K562 (cell line): ENCODE results near the gene UAP1. TPM values are rescaled to one million over a fixed set of nuclear protein-coding genes. Genes with fewer than 3 reads are reported as not detected.

Source experiments
- ARID1B ChIP-seq: fragments of 450-650 bp; IDR thresholded peaks from 2 replicates; pipeline ENCODE4 v1.6.1; 2016; ENCODE audit warnings: antibody characterized with exemption, mild to moderate bottlenecking, inconsistent platforms
- ARID2 ChIP-seq: fragments of 450-650 bp; IDR thresholded peaks from 2 replicates; pipeline ENCODE4 v1.6.1; 2017; ENCODE audit warnings: antibody characterized with exemption, mild to moderate bottlenecking
- CBFA2T2 ChIP-seq: fragments of 450-650 bp; conservative IDR thresholded peaks from 2 replicates; pipeline ENCODE4 v1.6.1; 2017; ENCODE audit warnings: mild to moderate bottlenecking
- COPS2 ChIP-seq: fragments of 450-650 bp; conservative IDR thresholded peaks from 2 replicates; pipeline ENCODE4 v1.6.1; 2016; ENCODE audit warnings: mild to moderate bottlenecking, moderate library complexity
- CREB3L1 ChIP-seq: fragments of 450-650 bp; IDR thresholded peaks from 2 replicates; pipeline ENCODE4 v1.6.1; 2014; ENCODE audit warnings: low read depth, mild to moderate bottlenecking, moderate library complexity, borderline replicate concordance
- DPF2 ChIP-seq: fragments of 450-650 bp; IDR thresholded peaks from 2 replicates; pipeline ENCODE4 v1.6.1; 2016
- HNRNPL ChIP-seq: fragments of 200-400 bp; formaldehyde crosslinking; IDR thresholded peaks from 2 replicates; pipeline ENCODE4 v1.6.1; 2017; ENCODE audit warnings: low read depth, mild to moderate bottlenecking, low read length
- KLF10 ChIP-seq: fragments of 250-450 bp; sonication (Bioruptor Pico); IDR thresholded peaks from 2 replicates; pipeline ENCODE4 v1.6.1; 2021; ENCODE audit warnings: matching md5 sums
- NEUROD1 ChIP-seq: fragments of 150-350 bp; IDR thresholded peaks from 2 replicates; pipeline ENCODE4 v1.6.1; 2014; ENCODE audit warnings: borderline replicate concordance, low read length, low read depth; ENCODE audit not compliant: partially characterized antibody
- PCBP2 ChIP-seq: fragments of 200-400 bp; formaldehyde crosslinking; IDR thresholded peaks from 2 replicates; pipeline ENCODE4 v1.6.1; 2018; ENCODE audit warnings: low read length, low read depth, mild to moderate bottlenecking, moderate library complexity; ENCODE audit not compliant: poor library complexity, severe bottlenecking
- PRPF4 ChIP-seq: fragments of 200-400 bp; formaldehyde crosslinking; IDR thresholded peaks from one replicate; pipeline ENCODE4 v1.6.1; 2017; ENCODE audit warnings: low read length, low read depth, mild to moderate bottlenecking; ENCODE audit not compliant: insufficient read depth, poor library complexity, severe bottlenecking
- RCOR1 ChIP-seq, 2 experiments: IDR thresholded peaks; 2 replicates each; pipeline ENCODE4 v1.6.1; 2012; ENCODE audit warnings: low read depth in 2 of 2, low read length in 2 of 2, borderline replicate concordance in 1 of 2, improper control_type of control experiment in 1 of 2
- SETDB1 ChIP-seq: IDR thresholded peaks from one replicate; pipeline ENCODE4 v1.6.1; 2012; ENCODE audit warnings: low read length, control low read depth, inconsistent platforms
- SMARCA4 ChIP-seq: fragments of 450-650 bp; IDR thresholded peaks from 2 replicates; pipeline ENCODE4 v1.6.1; 2016
- TBP ChIP-seq: optimal IDR thresholded peaks from 2 replicates; pipeline ENCODE3; 2011; ENCODE audit warnings: low read depth, low read length, improper control_type of control experiment
- TCF3 ChIP-seq: sonication (generic); formaldehyde crosslinking; IDR thresholded peaks from 2 replicates; pipeline ENCODE4 v1.4.0; 2020; ENCODE audit warnings: mild to moderate bottlenecking, missing genetic modification reagents
- TFE3 ChIP-seq: fragments of 450-650 bp; formaldehyde crosslinking; IDR thresholded peaks from 2 replicates; pipeline ENCODE4 v1.4.0; 2020; ENCODE audit warnings: mild to moderate bottlenecking, mixed read lengths
- TRIM24 ChIP-seq, 2 experiments: fragments of 450-650 bp; IDR thresholded peaks; 2 replicates each; pipeline ENCODE4 v1.6.1; 2016
- ZBTB33 ChIP-seq: sonication (generic); formaldehyde crosslinking; IDR thresholded peaks from 2 replicates; pipeline ENCODE4 v1.8.1; 2023; ENCODE audit warnings: mild to moderate bottlenecking, missing genetic modification reagents
- ZNF277 ChIP-seq: fragments of 250-450 bp; sonication (Bioruptor Pico); IDR thresholded peaks from 2 replicates; pipeline ENCODE4 v1.8.0; 2022; ENCODE audit warnings: inconsistent platforms, mild to moderate bottlenecking, moderate library complexity, borderline replicate concordance
- ZNF561 ChIP-seq: fragments of 450-650 bp; formaldehyde crosslinking; conservative IDR thresholded peaks from 2 replicates; pipeline ENCODE4 v1.4.0; 2020; ENCODE audit warnings: mild to moderate bottlenecking, moderate library complexity
- ZNF740 ChIP-seq, 3 experiments: fragments of 200-800 bp in 1 of 3; sonication (Bioruptor generic) in 1 of 3; sonication (generic) in 1 of 3; formaldehyde crosslinking in 1 of 3; IDR thresholded peaks; 2 replicates each; pipeline versions ENCODE4 v1.6.1 to v1.8.0; 2016 to 2022; ENCODE audit warnings: mild to moderate bottlenecking in 2 of 3, missing compliant biosample characterization in 2 of 3, missing genetic modification characterization in 2 of 3, missing genetic modification reagents in 1 of 3
- polyA plus RNA-seq, 8 experiments: library from polyadenylated mRNA; depleted of rRNA in 4 of 8; stranded (reverse) in 5 of 8; unstranded in 3 of 8; fragments of >200 nt; fragmentation: Nextera tagmentation in 2 of 8; fragmentation: Illumina TruSeq in 1 of 8; extraction: Ambion mirVana in 2 of 8; extraction: Trizol in 1 of 8; gene quantifications; 2 replicates each; pipeline versions ENCODE4 v1.2.1 to v1.2.3, GENCODE V29; 2011 to 2014; ENCODE audit warnings: inconsistent platforms in 1 of 8, missing spikeins in 1 of 8
- total RNA-seq, 7 experiments: library from RNA; depleted of rRNA in 6 of 7; stranded (reverse); fragments of >200 nt in 6 of 7; fragmentation: Illumina TruSeq in 2 of 7; extraction: Trizol in 2 of 7; gene quantifications; 2 replicates each; pipeline versions ENCODE4 v1.2.1 to v1.2.3, GENCODE V29; 2011 to 2021; ENCODE audit warnings: low replicate concordance in 1 of 7

Gene UAP1
- total and polyA plus RNA-seq, 9 of the 15 experiments (the other 6 are each of a cell fraction or from before 2014, with no cell fraction given): 182 to 317 (median 213) TPM

GRCh38 chr1:162564762-162565218, 3.3 kb downstream of the UAP1 start (continued):
- TF ChIP-seq DPF2: peak; percentile 72; the same call in 1 of the 2 replicates
- TF ChIP-seq RCOR1 (IDR thresholded peaks at IDR 0.05; ENCODE audit: borderline replicate concordance in 1 of 2, low read depth in 2 of 2, low read length in 2 of 2): no peak
- TF ChIP-seq PRPF4: no peak
- TF ChIP-seq NEUROD1: no peak
- TF ChIP-seq COPS2: no peak
- no peak for TF ChIP-seq PCBP2
- TF ChIP-seq ARID2: no peak
- 0 out of 4 replicates have a peak, but pooled peaks of 1 of the 2 experiments have one; percentile 11 for TF ChIP-seq TRIM24 (IDR thresholded peaks at IDR 0.05)
- TF ChIP-seq TBP: no peak
- no peak for TF ChIP-seq ZBTB33 (CRISPR knock-in tag)
- 0 out of 2 replicates have a peak, but pooled peaks have one; percentile 14 for TF ChIP-seq TCF3 (CRISPR knock-in tag)
- peak; percentile 60; the same call in 1 of the 2 replicates for TF ChIP-seq ARID1B
- TF ChIP-seq ZNF561 (CRISPR knock-in tag): no peak
- TF ChIP-seq CBFA2T2: peak; percentile 54
- no peak for TF ChIP-seq CREB3L1
- TF ChIP-seq HNRNPL: no peak
- no peak for TF ChIP-seq TFE3 (CRISPR knock-in tag)
- TF ChIP-seq ZNF740 (CRISPR knock-in tag; IDR thresholded peaks at IDR 0.05): no peak
- TF ChIP-seq ZNF740 (tag; IDR thresholded peaks at IDR 0.05): no peak
- no peak for TF ChIP-seq SETDB1
- 0 out of 2 replicates have a peak, but pooled peaks have one; percentile 29 for TF ChIP-seq SMARCA4
- no peak for TF ChIP-seq KLF10
- TF ChIP-seq ZNF277 (CRISPR knock-in tag): no peak
